NCI-H1417 (cell line): ENCODE results near the gene ATL2.
"Not testable (repeated sequence)": the region's sequence is repeated elsewhere in the genome, so short reads cannot be mapped to it uniquely, and the experiment has no call there.

ENCODE experiments used
- DNase-seq, 3 experiments: peaks; one replicate each; lab custom pipeline; 2025; lab: John Stamatoyannopoulos, UW

The ATL2 gene

DNA sequence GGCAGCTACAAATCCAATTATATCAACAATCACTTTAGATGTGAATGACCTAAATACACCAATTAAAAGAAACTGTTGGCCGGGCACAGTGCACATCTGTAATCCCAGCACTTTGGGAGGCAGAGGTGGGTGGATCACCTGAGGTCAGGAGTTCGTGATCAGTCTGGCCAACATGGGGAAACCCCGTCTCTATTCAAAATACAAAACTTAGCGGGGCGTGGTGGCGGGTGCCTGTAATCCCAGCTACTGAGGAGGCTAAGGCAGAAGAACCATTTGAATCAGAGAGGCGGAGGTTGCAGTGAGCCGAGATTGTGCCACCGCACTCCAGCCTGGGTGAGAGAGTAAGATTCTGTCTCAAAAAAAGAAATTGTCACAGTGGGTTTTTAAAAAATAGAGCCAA lies 49.5 kb downstream of the ATL2 start:
- DNase-seq, result no peak

DNA sequence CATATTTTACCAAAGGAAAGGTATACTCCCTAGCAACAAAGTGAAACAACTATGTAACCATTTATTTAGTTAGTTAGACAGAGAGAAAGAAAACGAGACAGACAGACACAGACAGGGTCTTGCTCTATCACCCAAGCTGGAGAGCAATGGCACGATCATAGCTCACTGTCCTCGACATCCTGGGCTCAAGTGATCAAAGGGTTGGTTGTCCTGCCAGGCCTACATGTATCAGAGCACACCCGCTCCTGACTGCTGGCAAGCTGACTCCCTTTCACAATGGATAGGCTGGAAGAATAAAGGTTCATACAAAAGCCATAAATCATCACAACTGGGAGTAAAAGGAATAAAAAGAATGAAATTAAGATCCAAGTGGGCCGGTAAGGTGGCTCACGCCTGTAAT lies 53.5 kb downstream of the ATL2 start:
- DNase-seq, result no peak

DNA sequence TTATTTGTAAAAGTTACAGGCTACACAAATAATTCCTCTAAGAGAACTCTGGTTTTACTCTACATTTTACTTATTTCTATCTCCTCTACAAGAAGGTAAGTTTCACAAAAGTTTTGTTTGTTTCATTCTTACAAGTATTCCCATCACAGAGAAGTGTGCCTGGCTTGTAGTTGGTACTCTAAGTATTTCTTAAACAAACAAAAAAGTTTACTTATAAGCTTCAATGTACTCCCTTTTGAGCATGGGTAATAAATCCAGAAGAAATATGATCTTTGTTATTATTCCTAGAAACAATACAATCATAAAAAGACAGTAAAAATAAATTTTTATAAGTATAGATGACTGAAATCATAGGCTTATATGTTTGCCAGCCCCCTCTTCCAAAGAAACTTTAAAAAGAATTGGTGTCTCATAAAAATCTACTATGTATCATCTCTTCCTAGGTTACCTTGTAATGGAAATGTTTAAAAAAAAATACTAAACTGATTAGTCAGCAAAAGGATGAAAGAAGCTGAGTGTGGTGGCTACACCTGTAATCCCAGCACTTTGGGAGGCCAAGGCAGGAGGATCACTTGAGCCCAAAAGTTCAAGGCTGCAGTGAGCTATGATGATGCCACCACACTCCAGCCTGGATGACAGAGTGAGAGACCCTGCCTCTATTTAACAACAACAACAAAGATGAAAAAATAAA lies 54.7 kb downstream of the ATL2 start:
- no peak for DNase-seq

DNA sequence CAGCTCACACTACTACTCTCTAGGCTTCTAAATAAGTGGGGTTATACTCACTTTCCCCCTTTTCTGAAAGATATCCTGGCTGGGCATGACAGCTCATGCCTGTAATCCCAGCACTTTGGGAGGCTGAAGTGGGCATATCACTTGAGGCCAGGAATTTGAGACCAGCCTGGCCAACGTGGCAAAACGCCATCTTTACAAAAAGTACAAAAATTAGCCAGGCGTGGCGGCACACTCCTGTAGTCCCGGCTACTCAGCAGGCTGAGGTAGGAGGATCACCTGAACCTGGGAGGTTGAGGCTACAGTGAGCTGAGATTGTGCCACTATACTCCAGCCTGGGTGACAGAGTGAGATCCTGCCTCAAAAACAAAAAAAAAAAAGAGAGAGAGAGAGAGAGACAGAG lies 57.8 kb downstream of the ATL2 start:
- not testable (repeated sequence) for DNase-seq

DNA sequence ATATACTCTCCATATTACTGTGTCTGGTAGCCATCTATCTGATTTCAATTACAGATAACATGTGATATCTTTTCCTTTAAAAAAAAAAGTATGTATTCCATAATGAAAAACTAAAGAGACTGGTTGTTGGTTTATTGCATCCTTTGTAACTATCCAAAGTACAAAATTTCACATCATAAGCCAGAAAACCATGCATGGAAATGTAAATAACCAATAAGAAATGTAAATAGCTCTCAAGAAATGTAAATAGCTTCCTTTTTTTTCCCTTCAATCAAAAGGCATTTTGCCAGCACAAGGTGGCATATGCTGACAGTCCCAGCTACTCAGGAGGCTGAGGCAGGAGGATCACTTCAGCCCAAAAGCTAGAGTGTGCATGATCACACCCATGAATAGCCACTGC lies 59.3 kb downstream of the ATL2 start:
- DNase-seq, result no peak

DNA sequence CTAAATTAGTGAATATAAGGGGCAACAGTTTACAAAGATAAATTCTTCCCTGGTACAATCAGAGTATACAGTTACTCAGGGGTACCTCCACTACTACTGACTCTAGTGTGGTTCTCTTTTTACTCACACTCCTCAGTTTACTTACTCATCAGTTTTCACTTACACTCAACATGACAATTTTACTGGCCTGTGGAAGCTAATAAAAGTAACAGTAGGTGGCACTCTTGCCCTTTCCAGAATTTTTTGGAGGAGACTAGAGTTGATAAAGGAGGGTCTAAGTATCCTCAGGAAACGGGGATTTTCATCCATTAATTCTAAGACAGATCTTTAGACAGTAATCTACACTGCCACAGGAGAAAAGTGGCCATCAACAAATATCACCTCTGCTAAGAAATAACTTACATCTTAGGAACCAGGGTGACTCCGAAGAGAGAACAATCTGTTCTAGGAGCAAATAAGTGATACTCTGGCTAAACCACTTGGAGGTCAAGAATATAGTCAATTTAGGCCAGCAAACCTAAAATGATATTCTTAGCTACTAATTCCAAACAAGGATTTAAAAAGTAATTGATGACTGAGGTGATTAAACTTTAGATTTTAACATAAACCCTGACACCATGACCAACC lies 61.3 kb downstream of the ATL2 start:
- peak; percentile 38 to 74 (median 57) for DNase-seq

DNA sequence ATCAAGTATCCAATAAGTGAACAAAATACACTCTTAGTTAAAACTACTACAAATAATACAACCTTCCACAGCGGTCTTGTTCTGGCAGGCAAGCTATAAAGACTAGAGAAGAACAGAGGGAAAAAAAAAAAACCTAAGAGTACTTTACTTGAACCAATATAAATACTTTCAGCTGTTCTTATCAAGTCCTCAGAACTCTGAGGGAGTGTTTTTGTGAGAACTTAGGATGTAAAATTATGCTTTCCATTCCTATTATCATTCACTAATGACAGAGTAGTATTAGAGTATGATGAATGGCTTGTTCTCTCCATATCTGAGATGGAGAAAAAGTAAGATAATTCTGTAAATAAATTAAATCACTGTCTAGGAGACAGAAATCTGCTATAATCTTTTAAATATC lies 68.3 kb downstream of the ATL2 start:
- no peak for DNase-seq

DNA sequence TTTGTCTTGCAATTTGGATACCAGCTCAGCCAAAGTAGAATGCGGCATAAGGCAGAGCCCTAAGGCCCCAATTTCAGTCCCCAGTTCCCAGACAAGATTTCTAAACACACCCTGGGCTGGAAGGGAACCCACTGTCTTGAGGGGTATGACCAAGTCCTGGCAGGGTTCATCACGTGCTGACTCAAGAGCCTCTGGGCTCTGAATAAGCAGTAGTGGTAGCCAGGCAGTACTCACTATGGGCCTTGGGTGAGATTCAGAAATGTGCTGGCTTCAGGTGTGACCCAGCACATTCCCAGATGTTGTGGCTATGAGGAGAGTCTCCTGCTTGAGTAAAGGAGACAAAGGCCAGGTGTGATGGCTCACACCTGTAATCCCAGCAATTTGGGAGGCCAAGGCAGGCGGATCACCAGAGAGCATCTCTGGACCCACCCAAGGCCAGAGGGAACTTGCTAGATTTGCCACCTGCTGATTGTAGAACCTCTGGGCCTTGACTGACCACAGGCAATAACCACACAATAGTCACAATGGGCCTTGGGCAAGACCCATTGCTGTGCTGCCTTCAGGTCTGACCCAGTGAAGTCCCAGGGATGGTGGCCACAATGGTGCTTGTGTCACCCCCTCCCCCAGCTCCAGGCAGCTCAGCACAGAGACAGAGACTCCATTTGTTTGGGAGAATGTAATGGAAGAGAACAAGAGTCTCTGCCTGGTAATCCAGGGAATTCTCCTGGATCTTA lies 74.9 kb downstream of the ATL2 start:
- DNase-seq, result no peak

DNA sequence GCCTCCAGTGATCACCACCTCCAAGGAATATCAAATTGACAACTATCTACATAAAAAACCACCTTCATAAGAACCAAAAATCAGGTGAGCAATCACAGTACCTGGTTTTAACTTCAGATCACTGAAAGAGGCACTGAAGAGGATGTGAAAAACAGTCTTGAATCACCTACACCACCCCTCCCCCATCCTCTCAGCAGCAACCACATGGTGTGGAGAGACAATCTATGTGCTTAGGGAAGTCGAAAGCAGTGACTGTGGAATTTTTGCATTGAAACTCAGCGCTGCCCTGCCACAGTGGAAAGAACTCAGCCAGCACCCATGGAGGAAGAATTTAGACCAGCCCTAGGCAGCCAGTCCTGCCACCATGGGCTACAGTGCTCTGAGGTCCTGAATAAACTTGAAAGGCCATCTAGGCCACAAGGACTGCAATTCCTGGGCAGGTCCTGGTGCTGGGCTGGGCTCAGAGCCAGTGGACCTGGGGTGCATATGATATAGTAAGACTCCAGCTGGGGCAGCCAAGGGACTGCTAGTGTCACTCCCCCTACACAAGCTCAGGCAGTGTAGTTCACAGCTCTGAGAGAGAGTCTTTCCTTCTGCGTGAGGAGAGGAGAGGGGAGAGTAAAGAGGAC lies 75.6 kb downstream of the ATL2 start:
- no peak for DNase-seq

DNA sequence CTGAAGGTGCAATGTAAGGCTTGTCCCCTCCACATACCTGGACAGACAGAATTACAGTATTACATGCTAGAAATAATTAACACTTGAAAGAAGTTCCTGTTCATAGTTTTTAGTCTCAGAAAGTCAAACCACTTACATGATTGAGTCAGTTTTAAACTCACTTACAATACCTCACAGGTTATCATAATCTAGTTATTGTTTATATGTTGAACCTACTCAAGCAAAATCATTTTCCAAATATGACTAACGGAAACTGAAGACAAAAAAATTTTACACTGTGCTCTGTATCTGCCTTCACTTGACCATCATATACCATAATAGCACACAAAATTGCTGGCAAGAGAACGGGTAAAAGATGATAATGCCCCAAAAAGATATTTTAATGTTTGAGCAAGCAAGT lies 78.5 kb downstream of the ATL2 start:
- DNase-seq, result no peak

DNA sequence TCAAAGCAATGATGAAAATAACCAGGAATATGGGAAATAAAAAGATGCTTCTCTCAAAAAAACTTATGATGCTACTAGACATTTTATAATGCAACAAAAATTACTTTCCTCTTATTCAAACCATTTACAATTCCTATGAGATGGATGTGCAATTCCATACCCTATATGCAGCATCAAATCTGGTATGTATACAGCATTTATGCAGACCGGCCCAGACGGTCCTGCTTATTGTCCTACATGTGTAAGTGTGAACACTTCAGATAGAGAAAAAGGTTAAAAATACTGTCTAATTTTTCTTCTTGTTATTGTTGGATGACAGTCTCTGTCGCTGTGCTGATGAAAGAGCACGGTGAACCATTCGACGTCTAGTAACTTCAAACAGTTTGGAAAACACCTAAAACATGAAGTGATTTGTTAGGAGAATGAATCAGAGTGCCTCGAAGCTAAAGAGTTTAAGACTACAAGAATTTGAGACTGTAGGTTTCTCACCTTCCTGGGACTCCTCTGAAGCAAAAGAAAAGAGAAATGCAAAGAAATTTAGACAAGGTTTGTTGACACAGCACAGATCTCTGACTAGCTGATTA lies 80.8 kb downstream of the ATL2 start:
- no peak for DNase-seq

DNA sequence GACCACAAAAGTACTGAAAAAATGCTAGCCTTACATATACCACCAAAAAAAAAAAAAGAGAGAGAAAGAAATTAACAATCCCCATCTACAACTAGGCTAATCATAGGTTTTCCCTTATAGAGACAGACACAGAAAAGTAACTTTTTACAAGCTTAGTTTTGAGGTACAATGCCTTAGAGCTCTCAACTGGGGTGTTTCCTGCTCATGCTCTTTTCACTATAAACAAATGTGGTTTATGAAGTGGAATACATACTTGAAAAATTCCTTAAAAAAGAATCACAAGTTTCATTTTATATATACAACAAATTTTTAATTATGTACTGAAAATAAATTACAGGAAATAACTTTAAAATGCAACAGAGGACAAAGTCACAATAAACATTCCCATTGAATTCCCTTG lies 82.5 kb downstream of the ATL2 start:
- no peak for DNase-seq

DNA sequence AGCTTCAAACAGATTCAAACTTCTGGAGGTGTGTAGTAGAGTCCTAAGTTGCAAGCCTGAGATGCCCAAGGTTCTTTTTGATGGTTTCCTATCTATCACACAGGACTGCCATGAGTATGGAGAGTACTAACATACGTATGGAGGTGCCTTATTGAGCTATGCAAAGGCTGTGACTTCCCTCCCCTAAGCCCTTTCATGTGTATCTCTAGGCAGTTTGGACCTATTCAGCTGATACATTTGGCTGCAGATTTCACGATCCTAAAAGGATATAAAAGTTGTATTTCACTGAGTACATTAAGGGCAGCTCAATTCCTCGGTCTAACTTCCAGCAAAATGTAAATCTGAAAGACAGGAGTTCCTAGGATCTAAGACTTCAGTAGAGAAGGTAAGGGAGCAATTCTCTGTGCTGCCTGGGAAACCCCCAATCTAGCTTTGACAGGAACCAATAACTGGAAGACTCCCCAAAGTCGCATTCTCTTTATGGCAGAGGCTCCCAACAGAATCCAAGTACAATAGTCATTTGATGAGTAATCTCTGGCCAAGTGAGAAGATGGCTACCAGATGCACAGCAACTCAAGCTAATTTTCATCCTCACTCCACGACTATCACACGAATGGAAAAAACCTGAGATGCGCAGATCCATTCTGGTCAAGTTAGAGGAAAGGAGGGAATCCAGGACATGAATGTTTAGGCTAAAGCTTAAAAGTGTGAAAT lies 83.8 kb downstream of the ATL2 start:
- no peak for DNase-seq

DNA sequence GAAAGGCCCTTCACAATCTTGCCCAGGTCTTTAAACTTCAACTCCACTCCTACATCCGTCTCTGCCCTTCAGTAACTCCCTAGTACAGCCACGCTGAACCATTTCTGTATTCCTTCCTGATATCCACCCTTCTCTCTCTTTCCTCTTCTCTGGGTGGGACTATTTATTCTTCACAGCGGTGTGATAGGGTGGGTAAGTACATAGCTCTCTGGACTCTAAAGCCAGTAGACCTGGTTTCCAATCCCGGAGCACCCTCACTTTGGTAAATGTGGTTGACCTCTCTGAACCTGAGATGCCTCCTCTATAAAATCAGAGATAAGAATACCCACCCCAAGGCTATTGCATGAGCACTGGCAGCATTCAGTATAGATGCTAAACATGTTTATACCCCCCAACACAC lies 86.7 kb downstream of the ATL2 start:
- no peak for DNase-seq

DNA sequence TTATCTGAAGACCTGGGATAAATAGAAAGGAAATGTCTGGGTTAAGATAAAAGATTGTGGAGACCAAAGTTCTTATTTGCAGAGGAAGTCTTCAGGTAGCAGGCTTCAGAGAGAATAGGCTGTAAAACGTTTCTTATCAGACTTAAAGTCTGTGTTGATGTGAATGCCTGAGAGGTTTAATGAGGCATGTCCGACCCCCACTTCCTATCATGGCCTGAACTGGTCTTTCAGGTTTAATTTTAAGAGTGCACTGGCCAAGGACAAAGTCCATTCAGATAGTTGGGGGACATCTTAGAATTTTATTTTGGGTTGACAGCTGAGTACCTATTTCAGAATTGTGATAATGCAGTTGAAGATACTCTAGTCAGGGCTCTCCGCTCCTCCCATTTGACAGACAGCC lies 92.1 kb downstream of the ATL2 start:
- DNase-seq, result no peak

DNA sequence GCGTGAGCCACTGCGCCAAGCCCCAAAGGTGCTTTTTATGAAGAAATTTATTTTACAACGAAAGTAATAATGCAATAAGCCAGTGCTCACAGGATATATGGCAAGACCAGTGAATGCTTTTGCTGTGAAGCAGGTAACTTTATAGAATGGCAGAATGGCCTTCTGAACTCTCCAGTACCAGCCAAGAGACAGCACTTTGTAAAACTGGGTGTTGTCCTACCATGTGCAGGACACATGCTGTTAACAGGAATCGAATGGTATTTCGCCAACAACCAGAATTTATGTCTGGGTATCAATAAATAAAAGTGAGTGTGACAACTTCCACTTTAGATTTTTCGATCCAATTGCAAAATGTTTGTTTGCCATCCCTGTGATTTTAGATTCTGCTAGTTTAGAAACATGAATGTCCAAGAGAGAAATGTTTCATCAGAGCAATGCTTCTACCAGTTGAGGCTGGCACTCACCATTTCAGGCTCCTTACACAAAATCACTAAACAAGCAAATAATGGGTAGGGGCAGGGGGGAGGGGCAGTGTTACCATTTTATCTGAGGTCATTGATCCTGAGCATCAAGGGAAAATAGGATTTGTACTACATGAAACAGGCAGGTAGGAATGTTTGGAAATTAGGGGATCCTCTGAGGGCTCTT lies 95.9 kb downstream of the ATL2 start:
- DNase-seq, result no peak

DNA sequence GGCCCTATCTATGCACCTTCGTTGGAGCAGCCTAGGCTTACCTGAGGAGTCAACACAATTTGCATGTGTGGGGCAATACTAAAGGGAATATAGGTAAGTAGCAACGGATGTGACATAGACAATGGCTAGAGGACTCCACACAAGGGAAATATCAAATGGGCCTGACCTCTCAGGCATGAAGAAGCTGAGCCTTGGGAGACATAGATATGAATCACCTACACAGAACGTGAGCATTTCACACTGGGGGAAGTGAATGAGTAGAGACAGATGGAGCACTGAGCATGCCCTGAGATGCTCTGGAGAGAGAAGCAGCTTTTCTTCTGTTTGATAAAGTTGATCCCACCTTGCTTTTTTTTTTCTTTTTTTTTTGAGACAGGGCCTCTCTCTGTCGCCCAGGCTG lies 97.9 kb downstream of the ATL2 start:
- no peak for DNase-seq

DNA sequence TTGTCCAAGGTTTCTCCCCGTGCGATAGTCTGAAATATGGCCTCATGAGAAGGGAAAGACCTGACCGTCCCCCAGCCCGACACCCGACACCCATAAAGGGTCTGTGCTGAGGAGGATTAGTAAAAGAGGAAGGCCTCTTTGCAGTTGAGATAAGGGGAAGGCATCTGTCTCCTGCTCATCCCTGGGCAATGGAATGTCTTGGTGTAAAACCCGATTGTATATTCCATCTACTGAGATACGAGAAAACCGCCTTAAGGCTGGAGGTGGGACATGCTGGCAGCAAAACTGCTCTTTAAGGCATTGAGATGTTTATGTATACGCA lies 99.0 kb downstream of the ATL2 start:
- not testable (repeated sequence) for DNase-seq

DNA sequence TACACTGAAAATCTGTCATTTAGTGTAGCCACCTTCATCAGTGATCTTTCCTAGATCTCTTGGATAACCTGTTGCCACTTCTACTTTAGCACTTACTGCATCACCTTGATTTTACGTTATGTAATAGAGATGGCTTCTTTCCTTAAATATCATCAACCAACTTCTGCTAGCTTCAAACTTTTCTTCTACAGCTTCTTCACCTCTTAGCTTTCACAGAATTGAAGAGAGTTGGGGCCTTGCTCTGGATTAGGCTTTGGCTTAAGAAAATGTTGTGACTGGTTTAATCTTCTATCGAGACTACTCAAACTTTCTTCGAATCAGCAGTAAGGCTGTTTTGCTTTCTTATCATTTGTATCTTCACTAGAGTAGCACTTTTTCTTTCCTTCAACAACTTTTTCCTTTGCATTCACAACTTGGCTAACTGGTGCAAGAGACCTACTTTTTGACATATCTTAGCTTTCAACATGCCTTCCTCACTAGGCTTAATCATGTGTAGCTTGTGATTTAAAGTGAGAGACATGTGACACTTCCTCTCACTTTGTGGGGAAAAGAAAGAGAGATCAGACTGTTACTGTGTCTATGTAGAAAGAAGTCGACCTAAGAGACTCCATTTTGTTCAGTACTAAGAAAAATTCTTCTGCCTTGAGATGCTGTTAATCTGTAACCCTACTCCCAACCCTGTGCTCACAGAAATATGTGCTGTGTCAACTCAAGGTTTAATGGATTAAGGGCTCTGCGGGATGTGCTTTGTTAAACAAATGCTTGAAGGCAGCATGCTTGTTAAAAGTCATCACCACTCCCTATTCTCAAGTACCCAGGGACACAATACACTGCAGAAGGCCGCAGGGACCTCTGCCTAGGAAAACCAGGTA lies 99.6 kb downstream of the ATL2 start:
- peak in 2 of 3 experiments; percentile 49 to 57 for DNase-seq
